ES-I3 (cell line): ENCODE data around the gene ZNF79.

Experiments
- H3K36me3 ChIP-seq: 2 replicates; pipeline ENCODE4 v1.6.1; 2013; ENCODE audit warnings: mild to moderate bottlenecking, low read length, control low read depth, moderate library complexity; ENCODE audit not compliant: insufficient read depth
- H3K4me1 ChIP-seq: 2 replicates; pipeline ENCODE4 v1.6.1; 2013; ENCODE audit warnings: mild to moderate bottlenecking, control low read depth, low read length; ENCODE audit not compliant: insufficient read depth
- H3K9ac ChIP-seq: 2 replicates; pipeline ENCODE4 v1.6.1; 2013; ENCODE audit warnings: low read depth, mild to moderate bottlenecking, low read length, moderate library complexity
- H3K9me3 ChIP-seq: 2 replicates; pipeline ENCODE4 v1.6.1; 2013; ENCODE audit warnings: mild to moderate bottlenecking, low read length, moderate library complexity; ENCODE audit not compliant: control insufficient read depth, insufficient read depth

ZNF79 gene

DNA sequence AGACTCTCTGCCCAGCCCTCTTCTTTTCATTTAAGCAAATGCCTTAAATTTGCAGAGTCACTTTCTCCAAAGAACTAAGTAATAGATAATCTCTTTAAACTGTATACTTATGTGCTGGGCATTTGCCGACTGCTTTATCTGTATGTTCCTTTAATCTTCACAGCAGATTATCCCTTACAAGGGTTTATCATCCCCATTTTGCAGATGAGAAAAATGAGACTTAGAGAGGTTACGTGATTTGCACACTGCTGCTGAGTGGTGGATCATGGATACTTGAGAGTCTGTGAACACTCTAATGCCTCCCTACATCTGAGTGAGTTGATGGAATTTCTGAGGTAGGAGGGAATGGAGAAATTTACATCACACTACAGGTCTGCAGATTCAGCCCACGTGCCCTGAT is 4.2 kb downstream of the ZNF79 start:
- Histone ChIP-seq H3K36me3 (peaks cover 10% of the 10 kb centered on the region), H3K4me1 (no peaks in the 10 kb centered on the region; the same call in 1 of the 2 replicates), H3K9me3 (no peaks in the 10 kb centered on the region), H3K9ac (no peak overlapping the region)

DNA sequence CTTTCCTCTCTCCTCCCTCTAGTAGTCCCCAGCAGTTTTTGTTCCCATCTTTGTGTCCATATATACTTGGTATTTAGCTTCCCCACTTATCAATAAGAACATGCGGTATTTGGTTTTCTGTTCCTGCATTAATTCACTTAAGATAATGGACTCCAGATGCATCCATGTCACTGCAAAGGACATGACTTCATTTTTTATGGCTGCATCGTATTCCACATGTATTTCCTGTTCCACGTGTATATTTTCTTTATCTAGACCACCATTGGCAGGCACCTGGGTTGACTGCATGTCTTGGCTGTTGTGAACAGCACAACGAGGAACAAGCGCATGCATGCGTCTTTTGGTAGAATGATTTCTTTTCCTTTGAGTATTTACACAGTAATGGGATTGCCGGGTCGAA is 6.2 kb downstream of the ZNF79 start:
- Histone ChIP-seq H3K9ac (no peak overlapping the region), H3K4me1 (no peaks in the 10 kb centered on the region), H3K9me3 (no peaks in the 10 kb centered on the region), H3K36me3 (peaks cover 20% of the 10 kb centered on the region)

DNA sequence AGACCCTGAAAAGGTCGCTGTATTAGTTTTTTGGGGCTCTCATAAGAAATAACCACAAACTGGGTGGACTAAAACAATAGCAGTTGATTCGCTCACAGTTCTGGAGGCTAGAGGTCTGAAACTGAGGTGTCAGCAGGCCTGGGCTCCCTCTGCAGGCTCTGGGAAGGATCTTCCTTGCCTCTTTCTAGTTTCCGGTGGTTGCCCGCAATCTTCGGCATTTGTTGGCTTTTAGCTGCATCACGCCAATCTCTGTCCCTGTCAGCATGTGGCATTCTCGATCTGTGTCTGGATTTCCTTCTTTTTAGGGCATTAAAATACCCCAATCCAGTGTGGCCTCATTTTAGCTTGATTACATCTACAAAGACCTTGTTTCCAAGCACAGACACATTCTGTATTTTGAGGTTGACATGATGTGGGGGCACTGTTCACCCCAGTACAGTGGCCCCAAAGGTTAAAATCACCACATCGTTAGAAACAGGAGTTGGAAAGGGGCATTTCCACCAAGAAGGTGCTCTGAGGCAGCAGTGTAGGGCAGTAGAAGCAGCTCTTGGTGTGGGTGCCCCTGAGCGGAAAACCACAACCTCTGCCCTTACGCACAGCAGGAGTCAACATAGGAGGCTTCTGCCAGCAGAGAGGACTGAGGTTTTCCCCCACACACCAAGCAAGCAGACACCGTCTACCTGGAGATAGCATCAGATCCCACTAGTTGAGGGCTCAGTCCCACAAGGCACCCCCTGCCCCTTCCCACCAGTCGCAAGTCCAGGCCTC is 13.5 kb downstream of the ZNF79 start:
- H3K9ac ChIP-seq: no peak overlapping the region
- H3K4me1 ChIP-seq: no peaks in the 10 kb centered on the region
- H3K9me3 ChIP-seq: no peaks in the 10 kb centered on the region
- peaks cover 29% of the 10 kb centered on the region; the same call in 1 of the 2 replicates for H3K36me3 ChIP-seq

DNA sequence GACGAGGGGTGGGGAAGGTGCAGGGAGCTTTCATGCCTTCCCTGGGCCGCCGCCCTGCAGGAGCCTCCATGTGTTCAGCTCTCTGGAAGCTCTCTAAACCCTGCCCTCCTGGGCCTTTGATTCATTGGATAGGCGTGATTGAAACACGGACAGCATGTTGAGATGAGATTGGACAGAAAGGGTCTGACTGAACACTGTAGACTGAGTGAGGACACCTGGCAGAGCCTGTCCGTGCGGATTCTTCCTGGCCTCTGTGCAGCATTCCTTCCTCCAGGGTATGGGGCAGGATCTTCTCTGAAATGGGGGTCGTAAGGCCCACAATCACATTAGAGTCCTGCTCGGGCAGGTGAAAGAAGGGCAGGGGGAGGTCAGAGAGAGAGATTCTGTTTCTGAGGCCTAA is 14.2 kb downstream of the ZNF79 start:
- Histone ChIP-seq H3K9me3 (no peaks in the 10 kb centered on the region), H3K4me1 (no peaks in the 10 kb centered on the region), H3K9ac (no peak overlapping the region), H3K36me3 (peaks cover 25% of the 10 kb centered on the region; the same call in 1 of the 2 replicates)

DNA sequence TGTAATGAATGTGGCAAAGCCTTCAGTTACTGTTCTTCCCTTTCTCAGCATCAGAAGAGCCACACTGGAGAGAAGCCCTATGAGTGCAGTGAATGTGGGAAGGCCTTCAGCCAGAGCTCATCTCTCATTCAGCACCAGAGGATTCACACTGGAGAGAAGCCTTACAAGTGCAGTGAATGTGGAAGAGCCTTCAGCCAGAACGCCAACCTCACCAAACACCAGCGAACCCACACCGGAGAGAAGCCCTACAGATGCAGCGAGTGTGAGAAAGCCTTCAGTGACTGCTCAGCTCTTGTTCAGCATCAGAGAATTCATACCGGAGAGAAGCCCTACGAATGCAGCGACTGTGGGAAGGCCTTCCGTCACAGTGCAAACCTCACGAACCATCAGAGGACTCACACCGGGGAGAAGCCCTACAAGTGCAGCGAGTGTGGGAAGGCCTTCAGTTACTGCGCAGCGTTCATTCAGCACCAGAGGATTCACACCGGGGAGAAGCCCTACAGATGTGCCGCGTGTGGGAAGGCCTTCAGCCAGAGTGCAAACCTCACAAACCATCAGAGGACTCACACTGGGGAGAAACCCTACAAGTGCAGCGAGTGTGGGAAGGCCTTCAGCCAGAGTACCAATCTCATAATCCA is 20.2 kb downstream of the ZNF79 start:
- Histone ChIP-seq H3K9me3 (no peaks in the 10 kb centered on the region; the same call in 1 of the 2 replicates), H3K9ac (no peak overlapping the region), H3K4me1 (peaks cover 4% of the 10 kb centered on the region; the same call in 1 of the 2 replicates), H3K36me3 (peaks cover 55% of the 10 kb centered on the region)

DNA sequence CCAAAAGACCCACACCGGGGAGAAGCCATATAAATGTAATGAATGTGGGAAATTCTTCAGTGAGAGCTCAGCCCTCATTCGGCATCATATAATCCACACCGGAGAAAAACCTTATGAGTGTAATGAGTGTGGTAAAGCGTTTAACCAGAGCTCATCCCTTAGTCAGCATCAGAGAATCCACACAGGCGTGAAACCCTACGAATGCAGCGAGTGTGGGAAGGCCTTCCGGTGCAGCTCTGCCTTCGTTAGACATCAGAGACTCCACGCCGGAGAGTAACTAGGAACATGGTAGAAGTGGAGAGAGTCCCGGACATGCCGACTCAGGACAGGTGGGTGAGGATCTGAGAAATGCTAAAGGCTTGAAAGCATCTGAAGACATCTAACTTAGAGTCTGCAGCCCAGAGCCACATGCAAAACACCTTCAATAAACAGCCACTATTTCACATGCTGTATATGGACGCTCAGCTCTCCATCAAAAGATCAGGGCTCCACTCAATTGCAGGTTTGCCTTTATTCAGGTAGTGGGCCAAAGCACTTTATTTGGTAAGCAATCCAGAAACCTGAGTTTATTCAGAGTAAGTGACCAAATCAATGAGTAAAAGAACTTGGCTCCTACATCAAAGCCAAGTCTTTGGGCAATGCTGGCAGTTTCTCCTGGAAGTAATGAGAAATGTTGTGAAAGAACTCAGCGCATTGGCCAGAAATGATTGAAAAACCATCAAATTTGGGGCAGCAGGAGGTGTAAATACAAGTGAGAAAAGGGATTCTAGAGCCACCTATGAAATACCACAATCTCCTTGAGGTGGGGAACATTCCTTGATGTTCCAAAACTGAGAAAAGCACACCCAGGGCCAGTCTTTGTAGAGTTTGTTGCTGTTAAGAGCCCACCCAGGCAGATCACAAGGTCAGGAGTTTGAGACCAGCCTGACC is 21.0 kb downstream of the ZNF79 start:
- H3K9ac ChIP-seq: no peak overlapping the region
- peaks cover 60% of the 10 kb centered on the region for H3K36me3 ChIP-seq
- no peaks in the 10 kb centered on the region; the same call in 1 of the 2 replicates for H3K9me3 ChIP-seq
- H3K4me1 ChIP-seq: peaks cover 4% of the 10 kb centered on the region; the same call in 1 of the 2 replicates

DNA sequence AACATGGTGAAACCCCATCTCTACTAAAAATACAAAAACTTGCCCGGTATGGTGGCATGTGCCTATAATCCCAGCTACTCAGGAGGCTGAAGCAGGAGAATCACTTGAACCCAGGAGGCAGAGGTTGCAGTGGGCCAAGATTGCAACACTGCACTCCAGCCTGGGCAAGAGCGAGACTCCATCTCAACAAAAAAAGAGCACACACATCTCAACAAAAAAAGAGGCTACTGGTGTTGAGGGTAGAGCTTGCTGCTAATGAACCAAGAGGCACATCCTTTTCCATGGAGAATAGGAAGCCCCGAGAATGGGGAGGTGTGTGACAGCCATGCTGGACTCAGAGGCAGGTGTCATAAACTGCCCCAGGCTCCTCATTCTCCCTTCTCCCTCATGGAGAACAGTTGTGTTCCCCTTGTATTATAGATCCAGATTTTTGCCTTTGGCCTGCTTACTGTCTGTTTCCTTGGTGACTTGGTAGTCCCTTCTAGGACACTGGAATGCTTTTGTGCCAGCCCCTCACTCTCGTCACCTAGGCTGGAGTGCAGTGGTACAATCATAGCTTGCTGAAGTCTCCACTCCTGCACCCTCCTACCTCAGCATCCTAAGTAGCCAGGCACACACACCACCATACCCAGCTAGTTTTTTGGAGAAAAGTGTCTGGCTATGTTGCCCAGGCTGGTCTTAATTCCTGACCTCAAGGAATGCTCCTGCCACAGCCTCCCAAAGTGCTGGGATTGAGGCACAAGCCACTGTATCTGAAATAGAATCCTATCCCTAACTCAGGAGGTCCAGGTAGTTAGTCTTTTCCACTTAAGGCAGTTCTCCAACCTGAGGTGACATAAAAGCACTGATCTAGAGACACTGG is 21.9 kb downstream of the ZNF79 start:
- no peaks in the 10 kb centered on the region; the same call in 1 of the 2 replicates for H3K9me3 ChIP-seq
- H3K4me1 ChIP-seq: peaks cover 4% of the 10 kb centered on the region; the same call in 1 of the 2 replicates
- H3K36me3 ChIP-seq: peaks cover 68% of the 10 kb centered on the region
- no peak overlapping the region for H3K9ac ChIP-seq

DNA sequence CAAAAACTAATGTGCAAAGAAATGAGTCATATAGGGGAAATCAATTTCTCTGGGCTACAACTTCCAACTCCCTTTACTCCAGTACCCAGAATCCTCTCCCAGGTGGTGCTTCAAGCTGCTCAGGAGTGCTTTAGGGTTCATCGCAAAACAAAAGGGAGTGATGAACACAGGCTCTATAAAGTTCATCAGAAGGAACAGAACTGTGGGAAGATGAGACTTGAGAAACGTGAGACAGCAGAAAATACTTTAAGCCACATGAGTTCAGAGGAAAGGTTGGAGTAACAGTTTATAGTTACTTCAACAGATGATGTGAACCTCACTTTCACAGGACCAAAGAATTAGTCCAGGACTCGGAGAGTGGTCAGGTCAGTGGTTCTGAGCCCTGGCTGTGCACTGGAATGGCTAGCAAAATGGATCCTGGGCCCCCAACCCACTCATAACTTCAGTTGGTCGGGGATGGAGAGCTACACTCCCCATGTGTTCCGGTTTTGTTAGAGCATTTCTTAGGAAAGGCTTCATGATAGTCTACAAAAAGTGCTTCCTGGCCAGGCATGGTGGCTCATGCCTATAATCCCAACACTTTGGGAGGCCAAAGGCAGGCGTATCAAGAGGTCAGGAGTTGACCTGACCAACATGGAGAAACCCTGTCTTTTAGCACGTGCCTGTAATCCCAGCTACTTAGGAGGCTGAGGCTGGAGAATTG is 22.7 kb downstream of the ZNF79 start:
- H3K9ac ChIP-seq: no peak overlapping the region
- no peaks in the 10 kb centered on the region; the same call in 1 of the 2 replicates for H3K9me3 ChIP-seq
- peaks cover 4% of the 10 kb centered on the region; the same call in 1 of the 2 replicates for H3K4me1 ChIP-seq
- H3K36me3 ChIP-seq: peaks cover 68% of the 10 kb centered on the region

DNA sequence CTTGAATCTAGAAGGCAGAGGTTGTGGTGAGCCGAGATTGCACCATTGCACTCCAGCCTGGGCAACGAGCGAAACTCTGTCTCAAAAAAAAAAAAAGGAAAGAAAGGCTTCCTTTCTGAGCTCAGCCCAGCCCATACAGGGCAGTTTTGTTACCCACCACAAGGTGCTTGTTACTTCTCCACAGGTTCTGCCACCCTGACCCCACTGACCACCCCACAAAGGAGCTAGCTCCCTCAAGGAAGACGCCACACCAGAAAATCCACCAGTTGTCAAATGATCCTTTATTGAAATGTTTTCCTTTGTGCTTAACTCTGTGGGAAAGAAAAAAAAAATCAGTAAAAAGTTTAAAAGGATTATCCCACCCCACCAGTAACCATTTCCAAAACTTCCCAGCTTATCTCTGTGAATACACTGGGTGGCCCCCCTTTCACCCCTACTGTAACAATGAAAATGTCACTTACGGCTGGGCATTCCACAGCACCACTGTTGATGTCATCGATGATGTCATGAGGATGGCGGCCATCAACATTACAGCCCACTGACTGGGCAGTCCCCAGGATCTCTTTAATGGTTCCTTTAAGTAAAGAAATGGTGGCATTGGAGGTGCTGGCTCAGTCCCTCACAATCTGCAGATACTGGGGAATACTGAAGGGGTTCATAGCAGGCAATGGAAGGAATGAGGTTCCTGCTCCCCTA is 23.4 kb downstream of the ZNF79 start:
- Histone ChIP-seq H3K36me3 (peaks cover 68% of the 10 kb centered on the region), H3K9ac (no peak overlapping the region), H3K4me1 (peaks cover 4% of the 10 kb centered on the region; the same call in 1 of the 2 replicates), H3K9me3 (no peaks in the 10 kb centered on the region; the same call in 1 of the 2 replicates)

DNA sequence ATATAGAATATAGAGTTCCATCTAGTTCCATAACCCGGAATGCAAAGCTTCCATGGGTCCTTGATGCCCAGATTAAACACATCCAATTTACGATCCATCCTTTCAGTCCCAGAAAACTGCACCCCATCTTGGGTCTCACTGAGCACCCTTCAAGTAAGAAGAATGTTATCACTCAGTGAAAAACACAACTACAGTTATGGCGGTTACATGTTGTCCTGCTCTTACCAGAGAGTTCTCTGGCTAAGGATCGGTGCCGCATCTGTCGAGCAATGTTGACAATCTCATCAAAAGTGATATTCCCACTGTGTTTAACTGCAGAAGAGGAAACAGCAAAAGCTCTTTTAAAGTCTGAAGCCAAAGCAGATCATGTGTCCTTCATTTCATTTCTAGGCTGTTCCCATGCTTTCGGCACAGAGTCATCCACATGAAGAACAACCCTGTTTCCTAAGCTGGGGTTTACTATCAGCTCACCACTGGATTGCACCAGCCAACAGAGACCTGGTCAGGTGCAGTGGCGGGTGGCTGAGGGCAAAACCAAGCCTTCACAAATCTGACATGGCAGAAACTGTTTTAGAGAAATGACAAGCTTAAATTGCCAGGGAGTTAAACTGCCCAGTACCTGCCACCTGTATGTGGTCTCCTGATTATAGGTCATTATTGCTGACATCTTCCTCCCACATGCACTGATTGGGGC is 24.1 kb downstream of the ZNF79 start:
- no peaks in the 10 kb centered on the region; the same call in 1 of the 2 replicates for H3K9me3 ChIP-seq
- H3K36me3 ChIP-seq: peaks cover 68% of the 10 kb centered on the region
- H3K9ac ChIP-seq: peak overlapping the region; percentile 2; the same call in 1 of the 2 replicates
- H3K4me1 ChIP-seq: peaks cover 4% of the 10 kb centered on the region; the same call in 1 of the 2 replicates

DNA sequence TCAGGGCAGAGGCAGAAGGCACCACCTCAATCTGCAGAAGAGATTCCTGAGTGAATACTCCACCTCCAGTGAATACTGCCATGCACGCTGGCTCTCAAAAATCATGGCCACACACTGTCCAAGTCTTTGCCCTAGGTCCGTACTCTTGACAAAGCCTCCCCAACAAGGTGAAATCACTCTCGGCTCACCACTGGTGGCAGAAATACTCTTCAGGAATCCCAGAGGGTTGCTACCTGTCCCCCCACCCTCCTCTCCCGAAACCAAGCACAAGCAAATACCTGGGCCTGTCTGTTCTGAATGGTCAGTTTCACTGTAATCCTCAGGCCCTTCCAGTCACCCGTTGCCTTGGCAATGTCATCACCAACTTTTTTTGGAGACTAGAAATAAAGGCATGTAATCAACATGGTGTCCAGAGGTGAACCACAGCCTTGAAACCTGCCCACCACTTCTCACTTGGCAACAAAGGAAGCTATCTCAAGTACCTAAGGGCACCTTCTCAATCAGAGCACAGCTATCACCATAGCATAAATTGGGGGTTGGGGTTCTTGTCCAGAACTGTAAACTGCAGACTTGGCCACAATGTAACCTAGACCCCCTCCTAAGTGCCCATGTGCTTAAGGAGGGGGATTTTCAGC is 25.3 kb downstream of the ZNF79 start:
- Histone ChIP-seq H3K4me1 (peaks cover 4% of the 10 kb centered on the region; the same call in 1 of the 2 replicates), H3K9ac (peak overlapping the region; percentile 86), H3K9me3 (no peaks in the 10 kb centered on the region; the same call in 1 of the 2 replicates), H3K36me3 (peaks cover 61% of the 10 kb centered on the region)
